Erythroblast (primary cell): ENCODE measurements around the gene RPS6KB2.

Source experiments
- GATA1 ChIP-seq: IDR thresholded peaks from 2 replicates; pipeline ENCODE4 v1.6.1; 2011; ENCODE audit warnings: low read depth, mild to moderate bottlenecking, control low read depth, low read length, moderate library complexity
- POLR2A ChIP-seq: IDR thresholded peaks from 2 replicates; pipeline ENCODE4 v1.6.1; 2011; ENCODE audit warnings: mild to moderate bottlenecking, low read length

- TF ChIP-seq POLR2A: no peak
- no peak for TF ChIP-seq GATA1
Measured at GRCh38 chr11:67448220-67448609, 19.9 kb downstream of the RPS6KB2 start.
